GM12891 (cell line): ENCODE measurements around the gene PEX26.

ENCODE experiments used
- POLR2A ChIP-seq: IDR thresholded peaks from 2 replicates; pipeline ENCODE4 v1.6.1; 2011; ENCODE audit warnings: low read depth, low read length, control low read depth
- POLR2AphosphoS5 ChIP-seq: IDR thresholded peaks from 2 replicates; pipeline ENCODE4 v1.6.1; 2011; ENCODE audit warnings: low read depth, low read length, control low read depth

DNA sequence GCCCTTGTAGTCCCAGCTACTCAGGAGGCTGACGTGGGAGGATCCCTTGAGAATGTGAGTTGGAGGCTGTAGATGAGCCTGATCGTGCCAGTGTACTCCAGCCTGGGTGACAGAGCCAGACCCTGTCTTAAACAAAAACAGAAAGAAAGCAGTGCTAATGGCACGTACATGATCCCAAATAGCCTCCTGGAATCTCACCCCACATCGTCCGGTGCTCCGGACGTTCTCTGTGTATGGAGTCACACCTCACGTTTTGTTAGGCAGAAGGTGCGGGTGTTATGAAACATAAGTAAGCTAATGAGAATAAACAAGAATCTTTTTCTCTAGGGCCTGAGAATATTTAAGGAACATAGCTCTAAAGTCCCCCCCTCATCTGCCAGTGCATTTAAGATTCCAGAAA lies 29.7 kb upstream of the PEX26 start:
- no peak for TF ChIP-seq POLR2AphosphoS5
- no peak for TF ChIP-seq POLR2A
